Sigmoid colon (tissue), 7 donors: ENCODE results near the gene IPCEF1. TPM values are rescaled to one million over a fixed set of nuclear protein-coding genes. Genes with fewer than 3 reads are reported as not detected.
"Not testable (repeated sequence)": the region's sequence is repeated elsewhere in the genome, so short reads cannot be mapped to it uniquely, and the experiment has no call there.

Experiments
- DNase-seq: peaks from one replicate; pipeline ENCODE4 v3.0.0-alpha.2; 2019
- H3K27ac ChIP-seq, 4 donors: fragments of 200-600 bp; sonication (generic); one replicate each; pipeline ENCODE4 v1.5.1; 2016 to 2019; ENCODE audit warnings: mild to moderate bottlenecking in 1 of 4
- H3K27me3 ChIP-seq, 3 donors: fragments of 200-600 bp; sonication (generic); one replicate each; pipeline ENCODE4 v1.5.1; 2019; ENCODE audit warnings: mild to moderate bottlenecking in 1 of 3
- H3K36me3 ChIP-seq, 4 donors: fragments of 200-600 bp; sonication (generic); one replicate each; pipeline ENCODE4 v1.5.1; 2016 to 2019
- H3K4me1 ChIP-seq, 4 donors: fragments of 200-600 bp; sonication (generic); one replicate each; pipeline ENCODE4 v1.5.1; 2017 to 2019
- H3K4me3 ChIP-seq, 4 donors: fragments of 200-600 bp; sonication (generic); one replicate each; pipeline ENCODE4 v1.5.1; 2017 to 2019; ENCODE audit warnings: mild to moderate bottlenecking in 2 of 4, moderate library complexity in 1 of 4
- H3K9me3 ChIP-seq, 4 donors: fragments of 200-600 bp in 3 of 4; sonication (generic) in 3 of 4; one replicate each; pipeline versions ENCODE4 v1.5.1 to v1.6.1; 2013 to 2019
- EP300 ChIP-seq, 4 donors: sonication (generic); formaldehyde crosslinking; IDR thresholded peaks; one replicate each; pipeline ENCODE4 v1.6.1; 2017; ENCODE audit warnings: antibody characterized with exemption in 4 of 4
- POLR2A ChIP-seq, 2 donors: fragments of 450-650 bp; IDR thresholded peaks; one replicate each; pipeline ENCODE4 v1.6.1; 2016; ENCODE audit warnings: antibody characterized with exemption in 2 of 2, mild to moderate bottlenecking in 2 of 2, moderate library complexity in 2 of 2
- POLR2AphosphoS5 ChIP-seq, 4 donors: sonication (generic); formaldehyde crosslinking; IDR thresholded peaks; one replicate each; pipeline ENCODE4 v1.6.1; 2017; ENCODE audit warnings: antibody characterized with exemption in 4 of 4
- WGBS, 2 donors: extraction: QIAGEN DNeasy Blood & Tissue Kit; methylation state at CpG; one replicate each; pipeline ENCODE4 v1.1.7; 2013; 5-methylcytosine and 5-hydroxymethylcytosine counted together
- intact Hi-C: fragments of 100-400 bp; cut with DNase I; formaldehyde crosslinking; loops from one replicate; pipeline ENCODE4 v1.15.1; 2023
- polyA plus RNA-seq, 3 donors: library from polyadenylated mRNA; stranded (reverse); fragments of 200-250 nt; gene quantifications; one replicate each; pipeline ENCODE4 v1.2.3, GENCODE V29; 2013
- total RNA-seq, 4 donors: library from RNA; depleted of rRNA; stranded (reverse); fragments of >200 nt; gene quantifications; one replicate each; pipeline ENCODE4 v1.1.0, GENCODE V29; 2016
- TF ChIP-seq, protein P1 (sequence below), 4 experiments: fragments of 450-650 bp in 3 of 4; fragments of 200-600 bp in 1 of 4; IDR thresholded peaks; one replicate each; pipeline ENCODE4 v1.5.1; 2016 to 2019; ENCODE audit warnings: antibody characterized with exemption in 4 of 4, mild to moderate bottlenecking in 3 of 4, moderate library complexity in 2 of 4
- donor health status: healthy with polysubstance abuse.
- donor health status: Bipolar disorder and iron deficiency.
- donor health status: healthy.

The IPCEF1 gene
- total and polyA plus RNA-seq, 7 donors: 0.28 to 5.5 (median 0.71) TPM

DNA sequence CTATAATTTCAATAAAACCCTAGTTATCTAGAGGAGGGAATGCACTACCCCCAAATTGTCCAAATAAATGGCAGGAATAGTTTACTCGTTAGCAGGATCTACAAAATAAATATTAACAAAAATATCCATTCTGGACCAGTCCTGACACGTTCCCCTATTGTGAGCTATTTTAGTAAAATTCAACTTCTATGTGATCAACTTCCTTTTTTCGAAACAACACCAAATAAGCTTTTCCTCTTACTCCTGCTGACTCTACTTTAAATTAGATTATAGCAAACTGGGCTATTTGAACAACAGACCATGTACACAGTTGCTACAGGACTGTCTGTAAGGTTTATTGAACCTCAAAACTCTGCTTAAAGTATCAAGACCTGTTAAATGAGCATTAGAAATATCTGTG lies 154.3 kb downstream of the IPCEF1 start:
- DNase-seq: no peak
- H3K4me1 ChIP-seq: no peaks in the 10 kb centered on the region
- H3K27me3 ChIP-seq: no peaks in the 10 kb centered on the region
- 69 to 87% methylated on average over 3 of the region's 3 CpGs for WGBS, 2 donors
- no peaks in the 10 kb centered on the region for H3K9me3 ChIP-seq
- TF ChIP-seq POLR2AphosphoS5 (IDR thresholded peaks at IDR 0.05): no peak
- no peak for TF ChIP-seq POLR2A (IDR thresholded peaks at IDR 0.05)
- TF ChIP-seq, protein P1, sequence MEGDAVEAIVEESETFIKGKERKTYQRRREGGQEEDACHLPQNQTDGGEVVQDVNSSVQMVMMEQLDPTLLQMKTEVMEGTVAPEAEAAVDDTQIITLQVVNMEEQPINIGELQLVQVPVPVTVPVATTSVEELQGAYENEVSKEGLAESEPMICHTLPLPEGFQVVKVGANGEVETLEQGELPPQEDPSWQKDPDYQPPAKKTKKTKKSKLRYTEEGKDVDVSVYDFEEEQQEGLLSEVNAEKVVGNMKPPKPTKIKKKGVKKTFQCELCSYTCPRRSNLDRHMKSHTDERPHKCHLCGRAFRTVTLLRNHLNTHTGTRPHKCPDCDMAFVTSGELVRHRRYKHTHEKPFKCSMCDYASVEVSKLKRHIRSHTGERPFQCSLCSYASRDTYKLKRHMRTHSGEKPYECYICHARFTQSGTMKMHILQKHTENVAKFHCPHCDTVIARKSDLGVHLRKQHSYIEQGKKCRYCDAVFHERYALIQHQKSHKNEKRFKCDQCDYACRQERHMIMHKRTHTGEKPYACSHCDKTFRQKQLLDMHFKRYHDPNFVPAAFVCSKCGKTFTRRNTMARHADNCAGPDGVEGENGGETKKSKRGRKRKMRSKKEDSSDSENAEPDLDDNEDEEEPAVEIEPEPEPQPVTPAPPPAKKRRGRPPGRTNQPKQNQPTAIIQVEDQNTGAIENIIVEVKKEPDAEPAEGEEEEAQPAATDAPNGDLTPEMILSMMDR (IDR thresholded peaks at IDR 0.05): no peak
- TF ChIP-seq EP300 (IDR thresholded peaks at IDR 0.05): no peak
- H3K36me3 ChIP-seq: no peaks in the 10 kb centered on the region
- H3K27ac ChIP-seq: no peak overlapping the region
- no peak overlapping the region for H3K4me3 ChIP-seq
- intact Hi-C loops: no loop called here

DNA sequence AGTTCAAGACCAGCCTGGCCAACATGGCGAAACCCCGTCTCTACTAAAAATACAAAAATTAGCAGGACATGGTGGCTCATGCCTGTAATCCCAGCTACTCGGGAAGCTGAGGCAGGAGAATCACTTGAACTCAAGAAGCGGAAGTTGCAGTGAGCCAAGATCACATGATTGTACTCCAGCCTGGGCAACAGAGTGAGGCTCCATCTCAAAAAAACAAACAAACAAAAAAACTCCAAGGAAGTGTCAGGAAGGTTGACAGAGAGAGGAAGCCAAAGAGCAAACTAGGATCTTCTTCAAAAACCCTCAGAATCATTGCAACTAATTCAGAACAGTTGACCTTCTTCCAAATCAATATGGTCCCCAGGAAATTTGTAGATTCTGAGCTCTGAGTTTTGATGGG lies 154.9 kb downstream of the IPCEF1 start:
- intact Hi-C loops, DNase-seq, H3K27me3 ChIP-seq, H3K27ac ChIP-seq, H3K36me3 ChIP-seq, H3K4me1 ChIP-seq, H3K9me3 ChIP-seq, H3K4me3 ChIP-seq: not testable (repeated sequence)
- 94% methylated on average over 4 of the region's 4 CpGs for WGBS, 2 donors

DNA sequence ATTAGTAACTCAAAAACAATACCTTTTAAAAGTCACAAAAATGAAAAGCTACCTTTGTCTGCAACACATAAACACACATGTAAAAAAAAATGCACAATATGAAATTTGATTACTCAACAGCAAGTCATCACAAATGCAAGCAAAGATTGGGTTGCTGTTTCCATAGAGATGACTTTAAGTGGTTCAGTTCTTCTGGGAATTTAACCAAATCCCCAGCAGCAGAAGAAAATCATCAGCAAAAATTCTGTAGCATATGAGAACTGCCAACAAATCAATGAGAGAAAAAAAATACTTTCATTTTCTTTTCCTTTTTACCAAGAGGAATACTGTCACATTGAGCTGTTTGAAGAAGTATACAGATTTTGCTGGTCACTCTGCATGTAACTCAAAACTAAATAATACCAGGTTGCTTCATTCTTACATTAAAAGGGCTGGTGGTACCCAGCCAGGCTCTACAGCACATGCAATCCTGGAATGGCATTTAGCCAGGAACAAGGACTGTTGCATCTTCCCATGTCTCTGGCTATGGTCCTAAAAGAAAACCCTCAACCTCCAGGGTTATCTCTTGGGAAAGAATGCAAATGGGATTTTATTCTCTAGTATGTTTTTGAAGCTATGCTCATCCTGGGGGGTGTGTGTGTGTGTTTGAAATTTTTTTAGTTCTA lies 159.3 kb downstream of the IPCEF1 start:
- DNase-seq: no peak
- no peaks in the 10 kb centered on the region for H3K36me3 ChIP-seq
- no peak overlapping the region for H3K4me3 ChIP-seq
- intact Hi-C loops: no loop called here
- H3K27ac ChIP-seq: no peak overlapping the region
- no peaks in the 10 kb centered on the region for H3K9me3 ChIP-seq
- TF ChIP-seq, protein P1 (IDR thresholded peaks at IDR 0.05): no peak
- TF ChIP-seq POLR2A (IDR thresholded peaks at IDR 0.05): no peak
- no peak for TF ChIP-seq POLR2AphosphoS5 (IDR thresholded peaks at IDR 0.05)
- no peaks in the 10 kb centered on the region for H3K4me1 ChIP-seq
- H3K27me3 ChIP-seq: no peaks in the 10 kb centered on the region

DNA sequence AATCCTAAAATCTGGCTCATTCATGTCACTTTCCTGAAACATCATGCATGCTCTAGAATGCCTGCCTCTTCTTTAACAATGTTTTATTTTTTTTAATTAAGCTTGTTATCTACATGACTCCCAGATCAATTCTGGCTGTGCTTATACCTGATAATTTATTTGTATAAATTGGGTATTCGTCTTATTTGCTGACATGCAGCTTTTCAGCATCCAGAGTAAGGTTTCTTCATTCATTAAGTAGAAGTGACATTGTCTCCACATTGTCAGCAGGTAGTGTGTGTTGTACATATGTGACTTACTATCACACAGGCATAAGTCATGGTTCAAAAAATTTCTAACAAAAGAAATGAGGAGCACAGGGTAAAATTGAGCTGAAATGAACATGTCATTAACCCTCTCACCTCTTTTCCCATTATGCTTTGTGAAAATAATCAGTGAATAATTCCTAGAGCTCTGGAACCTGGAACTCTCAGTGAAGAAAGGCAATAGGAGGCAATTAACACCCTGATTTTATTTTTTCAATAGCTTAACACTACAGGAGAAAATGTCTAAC lies 160.2 kb downstream of the IPCEF1 start:
- intact Hi-C loops: no loop called here
- no peaks in the 10 kb centered on the region for H3K9me3 ChIP-seq
- H3K4me3 ChIP-seq: no peak overlapping the region
- H3K27ac ChIP-seq: no peak overlapping the region
- no peak for DNase-seq
- WGBS, 2 donors: 81 to 88% methylated on average over 1 of the region's 1 CpG
- no peak for TF ChIP-seq POLR2A (IDR thresholded peaks at IDR 0.05)
- TF ChIP-seq, protein P1 (IDR thresholded peaks at IDR 0.05): no peak
- TF ChIP-seq EP300 (IDR thresholded peaks at IDR 0.05): no peak
- no peak for TF ChIP-seq POLR2AphosphoS5 (IDR thresholded peaks at IDR 0.05)
- no peaks in the 10 kb centered on the region for H3K36me3 ChIP-seq
- no peaks in the 10 kb centered on the region for H3K4me1 ChIP-seq
- H3K27me3 ChIP-seq: no peaks in the 10 kb centered on the region

DNA sequence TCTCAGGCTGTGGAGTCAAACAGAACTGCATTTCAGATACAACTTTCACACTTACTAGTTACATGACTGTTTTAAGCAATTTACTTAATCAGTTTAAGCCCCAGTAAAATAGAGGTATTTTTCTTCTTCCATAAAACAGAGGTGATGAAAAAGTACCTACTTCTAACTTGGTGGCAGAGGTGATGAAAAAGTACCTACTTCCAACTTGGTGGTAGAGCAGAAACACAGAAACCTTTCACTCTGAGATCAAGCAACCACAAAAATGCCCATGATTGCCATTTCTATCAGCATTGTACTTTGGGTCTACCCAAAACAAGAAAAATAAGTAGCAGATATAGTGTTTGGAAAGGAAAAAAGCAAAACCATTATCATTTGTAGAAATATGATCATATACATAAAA lies 168.9 kb downstream of the IPCEF1 start:
- Histone ChIP-seq H3K4me1 (no peaks in the 10 kb centered on the region), H3K9me3 (no peaks in the 10 kb centered on the region), H3K36me3 (no peaks in the 10 kb centered on the region), H3K27me3 (no peaks in the 10 kb centered on the region), H3K27ac (no peak overlapping the region), H3K4me3 (no peak overlapping the region)
- TF ChIP-seq POLR2AphosphoS5 (IDR thresholded peaks at IDR 0.05) (no peak), POLR2A (IDR thresholded peaks at IDR 0.05) (no peak), EP300 (IDR thresholded peaks at IDR 0.05) (no peak)
- TF ChIP-seq, protein P1 (IDR thresholded peaks at IDR 0.05): no peak
- DNase-seq: no peak
- intact Hi-C loops: no loop called here
